Effector CD4-positive, alpha-beta T cell (primary cell): Measurements from ENCODE around the gene TBC1D22A.
A peak's percentile ranks its signal among the peaks of the same experiment; 100 is the strongest.
"Not testable (repeated sequence)": the region's sequence is repeated elsewhere in the genome, so short reads cannot be mapped to it uniquely, and the experiment has no call there.

Experiments
- DNase-seq: peaks from one replicate; pipeline ENCODE4 v3.0.0-alpha.2; 2020
- total RNA-seq: gene quantifications from one replicate; lab custom pipeline; 2026; lab: John Stamatoyannopoulos, UW

The TBC1D22A gene, protein sequence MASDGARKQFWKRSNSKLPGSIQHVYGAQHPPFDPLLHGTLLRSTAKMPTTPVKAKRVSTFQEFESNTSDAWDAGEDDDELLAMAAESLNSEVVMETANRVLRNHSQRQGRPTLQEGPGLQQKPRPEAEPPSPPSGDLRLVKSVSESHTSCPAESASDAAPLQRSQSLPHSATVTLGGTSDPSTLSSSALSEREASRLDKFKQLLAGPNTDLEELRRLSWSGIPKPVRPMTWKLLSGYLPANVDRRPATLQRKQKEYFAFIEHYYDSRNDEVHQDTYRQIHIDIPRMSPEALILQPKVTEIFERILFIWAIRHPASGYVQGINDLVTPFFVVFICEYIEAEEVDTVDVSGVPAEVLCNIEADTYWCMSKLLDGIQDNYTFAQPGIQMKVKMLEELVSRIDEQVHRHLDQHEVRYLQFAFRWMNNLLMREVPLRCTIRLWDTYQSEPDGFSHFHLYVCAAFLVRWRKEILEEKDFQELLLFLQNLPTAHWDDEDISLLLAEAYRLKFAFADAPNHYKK
- total RNA-seq, result 61.2 reads per million, percentile 73 among the genes with 10 or more reads in this experiment

DNA sequence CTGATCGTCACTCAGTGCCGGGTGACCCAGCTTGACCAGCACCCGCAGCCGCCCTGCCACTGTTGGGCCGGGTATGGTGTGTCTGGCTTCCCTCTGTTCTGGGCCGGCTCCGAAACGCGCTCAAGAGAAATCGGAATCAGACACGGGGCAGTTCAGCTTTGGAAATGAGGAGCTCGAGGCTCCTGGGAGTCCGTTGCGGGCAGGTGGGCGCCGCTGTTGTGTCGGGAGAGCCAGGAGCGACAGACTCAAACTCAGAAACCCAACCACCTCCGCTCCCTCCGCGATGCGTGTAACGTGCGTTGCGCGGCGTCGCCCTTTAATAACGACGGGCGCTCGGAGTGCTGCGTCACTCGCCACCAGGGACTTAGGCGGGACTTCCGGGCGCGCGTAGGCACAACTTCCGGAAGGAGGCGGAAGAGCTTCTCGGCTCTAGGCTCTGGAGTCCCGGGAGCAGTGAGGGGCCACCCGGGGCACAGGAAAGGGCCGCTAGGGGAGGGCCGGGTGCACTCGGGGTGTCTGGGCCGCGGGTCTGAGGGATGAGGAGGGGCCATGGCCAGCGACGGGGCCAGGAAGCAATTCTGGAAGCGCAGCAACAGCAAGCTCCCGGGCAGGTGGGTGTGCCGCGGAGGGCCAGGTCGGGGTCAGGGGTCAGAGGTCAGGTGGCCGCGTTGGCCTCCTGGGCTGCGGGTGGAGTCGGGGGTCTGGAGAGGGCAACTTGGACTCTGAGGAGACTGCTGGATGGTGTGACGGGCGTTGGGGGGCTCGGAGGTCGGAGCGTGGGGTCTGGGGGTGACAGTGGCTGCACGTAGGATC is at the start of gene TBC1D22A:
Gene TBC1D22A, plus strand, starts transcription at position 413 of the 813 bp plus-strand sequence. Its CDS starts 137 bp downstream, at position 550.
- DNase-seq, result peak; percentile 92

- no peak for DNase-seq
Observed at GRCh38 chr22:46714550-46714949, 47.9 kb upstream of the TBC1D22A start.

GRCh38 chr22:46719921-46720320 is 42.5 kb upstream of the TBC1D22A start:
- no peak for DNase-seq

DNA sequence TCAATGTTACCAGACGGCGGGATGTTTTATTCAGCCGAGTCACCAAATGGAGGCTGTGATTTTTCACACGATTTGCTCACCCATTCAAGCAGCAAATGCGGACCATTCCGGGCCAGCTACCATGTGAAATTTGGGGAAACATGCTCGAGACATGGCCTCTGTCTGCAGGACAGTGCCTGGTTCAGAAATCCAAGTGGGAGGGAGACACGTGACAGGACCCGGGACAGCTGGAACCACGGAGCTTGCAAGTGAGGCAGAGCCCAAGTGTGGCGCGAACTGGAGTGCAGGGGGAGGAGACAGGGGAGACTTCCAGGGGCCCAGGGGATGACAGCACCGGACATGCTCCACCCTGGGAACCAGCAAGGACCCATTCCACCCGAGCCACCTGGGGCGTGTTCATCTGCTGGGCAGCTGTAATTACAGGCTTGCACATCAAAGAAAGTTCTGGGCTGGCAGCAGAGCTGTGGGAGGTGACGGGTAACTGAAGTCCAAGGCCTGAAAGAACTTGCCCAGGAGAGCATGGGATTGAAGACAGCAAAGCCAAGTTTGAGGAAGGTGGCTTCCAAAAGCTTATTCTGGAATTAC is 40.9 kb upstream of the TBC1D22A start:
- DNase-seq, result no peak

DNA sequence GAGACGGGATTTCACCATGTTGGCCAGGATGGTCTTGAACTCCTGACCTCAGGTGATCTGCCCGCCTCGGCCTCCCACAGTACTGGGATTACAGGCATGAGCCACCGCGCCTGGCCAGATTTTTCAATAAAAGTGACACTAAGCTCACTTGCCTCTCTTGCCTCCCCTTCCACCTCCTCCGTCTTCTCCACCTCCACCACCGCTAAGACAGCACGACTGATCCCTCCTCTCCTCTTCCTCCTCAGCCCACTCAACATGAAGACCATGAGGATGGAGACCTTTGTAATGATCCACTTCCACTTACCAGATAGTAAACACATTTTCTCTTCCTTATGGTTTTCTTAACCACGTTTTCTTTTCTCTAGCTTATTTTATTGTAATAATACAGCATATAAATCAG is 38.6 kb upstream of the TBC1D22A start:
- DNase-seq, result no peak

- no peak for DNase-seq
Observed at GRCh38 chr22:46725096-46725495, 37.4 kb upstream of the TBC1D22A start.

DNA sequence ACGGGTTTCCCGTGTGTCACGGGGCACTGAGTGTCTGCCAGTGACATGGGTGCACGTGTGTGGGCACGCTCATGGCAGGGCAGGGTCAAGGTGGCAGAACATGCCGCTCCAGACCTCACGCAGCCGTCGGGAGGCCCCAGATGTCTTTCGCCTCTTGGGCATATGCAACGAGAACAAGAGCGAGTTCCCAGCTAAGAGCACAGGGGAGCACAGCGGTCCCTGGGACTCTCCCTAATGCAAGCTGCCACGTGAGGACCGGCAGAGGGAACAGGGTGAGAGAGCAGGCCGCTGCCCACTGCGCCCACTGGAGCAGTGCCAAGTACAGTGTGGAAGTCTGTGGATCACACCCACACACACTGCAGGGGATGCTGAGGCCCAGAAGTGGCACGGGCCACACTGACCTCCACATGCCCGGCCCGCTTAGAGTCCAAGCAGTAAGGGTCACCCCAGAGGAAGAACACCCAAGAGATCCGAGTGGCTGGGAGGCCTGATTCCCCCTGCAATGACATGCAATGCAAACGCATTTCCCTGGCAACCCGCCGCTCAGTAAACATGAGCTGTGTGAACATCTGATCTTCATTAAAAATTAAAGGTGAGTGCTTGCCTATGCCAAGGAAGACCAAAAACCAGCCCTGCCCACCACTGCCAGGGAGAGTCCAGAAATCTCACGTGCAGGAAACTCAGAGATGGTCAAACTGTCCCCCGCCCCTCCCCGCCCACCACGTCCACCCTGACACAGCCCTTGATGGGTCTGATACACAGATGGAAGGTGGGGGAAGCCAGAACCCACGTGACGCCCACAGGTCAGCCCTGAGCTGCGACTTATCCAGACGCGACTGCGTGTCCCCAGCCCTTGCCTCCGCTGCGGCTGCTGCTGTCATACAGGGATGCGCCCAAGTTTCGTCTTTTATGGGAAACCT is 36.1 kb upstream of the TBC1D22A start:
- DNase-seq, result no peak

DNA sequence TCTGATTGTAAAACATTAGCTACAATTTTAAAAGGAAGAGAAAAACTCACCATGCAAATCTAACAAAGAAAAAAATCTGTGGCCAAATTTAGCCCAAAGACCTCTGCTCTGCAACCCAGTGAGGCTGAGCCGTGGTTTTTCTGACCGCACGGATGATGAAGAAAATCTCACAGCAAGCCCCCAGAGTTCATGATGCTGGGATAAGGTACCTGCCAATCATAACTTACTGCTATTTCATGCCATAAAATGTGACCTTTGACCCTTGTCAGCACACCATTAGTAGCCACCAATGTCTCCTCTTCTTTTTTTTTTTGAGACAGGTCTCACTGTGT is 35.5 kb upstream of the TBC1D22A start:
- DNase-seq, result no peak

- no peak for DNase-seq
Observed at GRCh38 chr22:46727813-46728364, 34.6 kb upstream of the TBC1D22A start.

GRCh38 chr22:46728470-46728869 is 34.0 kb upstream of the TBC1D22A start:
- DNase-seq, result no peak

- no peak for DNase-seq
Observed at GRCh38 chr22:46730568-46731245, 31.7 kb upstream of the TBC1D22A start.

GRCh38 chr22:46731246-46732040 is 31.0 kb upstream of the TBC1D22A start:
- no peak for DNase-seq

- DNase-seq, result no peak
Observed at GRCh38 chr22:46732041-46732379, 30.4 kb upstream of the TBC1D22A start.

DNA sequence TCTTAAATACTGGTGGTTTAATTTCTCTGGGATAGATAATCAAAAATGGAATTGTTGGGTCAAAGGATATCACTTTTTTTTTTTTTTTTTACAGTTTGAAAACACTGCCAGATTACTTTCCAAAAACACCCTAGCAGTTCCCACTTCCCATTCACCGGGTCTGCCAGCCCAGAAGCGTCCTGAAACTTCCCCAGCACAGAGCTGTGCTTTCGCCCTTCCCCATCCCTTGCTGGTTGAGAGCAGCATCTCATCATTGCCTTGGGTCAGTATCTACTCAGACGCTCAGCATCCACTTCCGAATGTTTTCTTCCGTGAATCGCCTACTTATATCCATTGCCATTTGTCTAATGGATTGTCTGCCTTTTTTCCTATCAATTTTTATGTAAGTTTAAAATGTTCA is 29.9 kb upstream of the TBC1D22A start:
- DNase-seq, result no peak

- DNase-seq, result not testable (repeated sequence)
Observed at GRCh38 chr22:46734213-46734722, 28.2 kb upstream of the TBC1D22A start.

GRCh38 chr22:46734830-46735453 is 27.5 kb upstream of the TBC1D22A start:
- DNase-seq, result peak; percentile 60

- DNase-seq, result no peak
Observed at GRCh38 chr22:46735747-46736608, 26.5 kb upstream of the TBC1D22A start.

DNA sequence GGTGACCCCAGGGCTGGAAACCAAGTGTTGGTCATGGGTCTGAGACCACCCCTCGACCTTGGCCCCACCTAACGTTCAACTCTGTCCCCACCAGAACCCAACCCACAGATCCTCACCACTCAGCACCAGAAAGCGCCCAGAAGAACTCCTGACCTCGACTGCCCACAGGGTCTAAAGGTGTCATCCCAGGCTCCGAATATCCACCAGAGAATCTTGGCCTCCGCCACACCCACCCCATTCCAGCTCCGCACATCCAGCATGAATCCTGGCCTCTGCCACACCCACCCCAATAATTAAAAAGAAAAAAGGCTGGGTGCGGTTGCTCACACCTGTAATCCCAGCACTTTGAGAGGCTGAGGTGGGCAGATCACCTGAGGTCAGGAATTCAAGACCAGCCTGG is 25.7 kb upstream of the TBC1D22A start:
- DNase-seq, result no peak
